Left cardiac atrium (tissue), 4 donors: ENCODE results near the gene FPR2. TPM values are rescaled to one million over a fixed set of nuclear protein-coding genes. Genes with fewer than 3 reads are reported as not detected.
A peak's percentile ranks its signal among the peaks of the same experiment; 100 is the strongest.

ENCODE experiments used
- ATAC-seq, 2 donors: fragments of 200-7000 bp; cut with Tn5 transposase; one replicate each; pipeline ENCODE4 v1.9.1; 2020; ENCODE audit warnings: mild to moderate bottlenecking in 2 of 2, moderate library complexity in 2 of 2
- DNase-seq: peaks from one replicate; pipeline ENCODE4 v3.0.0-alpha.2; 2020
- intact Hi-C, 2 donors: fragments of 100-400 bp; cut with DNase I; formaldehyde crosslinking; loops; one replicate each; pipeline versions ENCODE4 v1.14.1 to v1.15.1; 2022 to 2023
- long read RNA-seq: library from polyadenylated mRNA; unstranded; transcript quantifications from one replicate; pipeline ENCODE4 v2.0.0, GENCODE V29; 2021
- total RNA-seq, 2 donors: library from RNA; stranded (reverse); fragmentation: NEBNext Ultra II Directional; extraction: Animal tissue kit (Norgen Biotek cat#: 25700); gene quantifications; one replicate each; pipeline ENCODE4 v1.2.1, GENCODE V29; 2021
- donor health status: DM: no; HTN: yes; CAD: no.
- donor health status: DM: no; HTN: yes; CAD: no; lungs with severe emphysema.
- donor health status: DM: yes; HTN: yes; CAD: no.
- donor health status: Dilated cardiomyopathy.

Gene FPR2
- total RNA-seq, result 1 to 10 TPM; 1.1 to 2.4 TPM
- long read RNA-seq, partial matches to known transcripts, result 0 of 2 reads
- long read RNA-seq, other reads (novel, unspliced or antisense), result 0 of 2 reads

GRCh38 chr19:51760697-51761356 is at the start of gene FPR2:
Gene FPR2 (plus strand): TSS chr19:51761180. CDS start chr19:51768659, 7,479 bp downstream.
- no peak for ATAC-seq
- intact Hi-C loops, result no loop called here
- no peak for DNase-seq

GRCh38 chr19:51711702-51712101 is 49.3 kb upstream of the FPR2 start:
- DNase-seq, result no peak
- intact Hi-C loops, result loop anchor here in 1 of 2 donors (10.0 kb wide), 1 partner anchor 73 kb away; no protein-coding TSS in a partner anchor
- no peak for ATAC-seq

- intact Hi-C loops, result loop anchor here in 1 of 2 donors (10.0 kb wide), 1 partner anchor 72 kb away; no protein-coding TSS in a partner anchor
- ATAC-seq, result peak in 1 of 2 donors; percentile 0
- no peak for DNase-seq
These were observed 48.4 kb upstream of the FPR2 start for GRCh38 chr19:51712461-51713081.

GRCh38 chr19:51713319-51714285 is 47.4 kb upstream of the FPR2 start:
- intact Hi-C loops, result loop anchor here in 1 of 2 donors (10.0 kb wide), 1 partner anchor 71 kb away; no protein-coding TSS in a partner anchor
- no peak for DNase-seq
- ATAC-seq, result peak in 1 of 2 donors; percentile 3

- intact Hi-C loops, result loop anchor here in 1 of 2 donors (10.0 kb wide), 1 partner anchor 70 kb away; no protein-coding TSS in a partner anchor
- DNase-seq (no peak), ATAC-seq (peak in 1 of 2 donors; percentile 2)
These were observed 46.1 kb upstream of the FPR2 start for GRCh38 chr19:51714848-51715247.

GRCh38 chr19:51715850-51716249 is 45.1 kb upstream of the FPR2 start:
- DNase-seq, result no peak
- intact Hi-C loops, result loop anchor here in 1 of 2 donors (10.0 kb wide), 1 partner anchor 69 kb away; no protein-coding TSS in a partner anchor
- no peak for ATAC-seq

GRCh38 chr19:51716925-51717324 is 44.1 kb upstream of the FPR2 start:
- intact Hi-C loops, result loop anchor here in 1 of 2 donors (10.0 kb wide), 1 partner anchor 68 kb away; no protein-coding TSS in a partner anchor
- ATAC-seq (no peak), DNase-seq (no peak)

- ATAC-seq (peak; percentile 3 to 27), DNase-seq (no peak)
- intact Hi-C loops, result loop anchor here in 1 of 2 donors (10.0 kb wide), 1 partner anchor 65 kb away; no protein-coding TSS in a partner anchor
These were observed 41.6 kb upstream of the FPR2 start for GRCh38 chr19:51719251-51719988.

GRCh38 chr19:51721905-51722304 is 39.1 kb upstream of the FPR2 start:
- DNase-seq, result no peak
- intact Hi-C loops, result no loop called here
- ATAC-seq, result no peak

- intact Hi-C loops, result no loop called here
- no peak for ATAC-seq
These were observed 38.5 kb upstream of the FPR2 start for GRCh38 chr19:51722492-51722891.

GRCh38 chr19:51724543-51724942 is 36.4 kb upstream of the FPR2 start:
- DNase-seq (peak; percentile 65), ATAC-seq (peak in 1 of 2 donors; percentile 23)
- intact Hi-C loops, result no loop called here

More at GRCh38 chr19:51722492-51722891, 38.5 kb upstream of the FPR2 start:
- no peak for DNase-seq

GRCh38 chr19:51726049-51726448 is 34.9 kb upstream of the FPR2 start:
- intact Hi-C loops, result no loop called here
- ATAC-seq (peak; percentile 69 to 82), DNase-seq (peak; percentile 75)

- DNase-seq (no peak), ATAC-seq (peak in 1 of 2 donors; percentile 5)
- intact Hi-C loops, result no loop called here
These were observed 33.6 kb upstream of the FPR2 start for GRCh38 chr19:51727349-51727880.

GRCh38 chr19:51729781-51730180 is 31.2 kb upstream of the FPR2 start:
- ATAC-seq, result peak; percentile 42 to 48
- intact Hi-C loops, result no loop called here
- no peak for DNase-seq

- intact Hi-C loops, result no loop called here
- ATAC-seq, result no peak
These were observed 27.0 kb upstream of the FPR2 start for GRCh38 chr19:51733742-51734522.

GRCh38 chr19:51735759-51736449 is 25.1 kb upstream of the FPR2 start:
- peak; percentile 61 to 74 for ATAC-seq
- intact Hi-C loops, result no loop called here
- peak; percentile 68 for DNase-seq

More at GRCh38 chr19:51733742-51734522, 27.0 kb upstream of the FPR2 start:
- DNase-seq, result no peak

- ATAC-seq (no peak), DNase-seq (no peak)
- intact Hi-C loops, result no loop called here
These were observed 23.6 kb upstream of the FPR2 start for GRCh38 chr19:51737389-51737788.
